Stromal cell of bone marrow (primary cell): Measurements from ENCODE around the gene TRPC3.

Source experiments
- DNase-seq: peaks from one replicate; pipeline ENCODE4 v3.0.0-alpha.2; 2012; ENCODE audit warnings: low read depth

Gene TRPC3

GRCh38 chr4:121873604-121874003 lies 78.3 kb downstream of the TRPC3 start:
- DNase-seq = peak; percentile 19

DNA sequence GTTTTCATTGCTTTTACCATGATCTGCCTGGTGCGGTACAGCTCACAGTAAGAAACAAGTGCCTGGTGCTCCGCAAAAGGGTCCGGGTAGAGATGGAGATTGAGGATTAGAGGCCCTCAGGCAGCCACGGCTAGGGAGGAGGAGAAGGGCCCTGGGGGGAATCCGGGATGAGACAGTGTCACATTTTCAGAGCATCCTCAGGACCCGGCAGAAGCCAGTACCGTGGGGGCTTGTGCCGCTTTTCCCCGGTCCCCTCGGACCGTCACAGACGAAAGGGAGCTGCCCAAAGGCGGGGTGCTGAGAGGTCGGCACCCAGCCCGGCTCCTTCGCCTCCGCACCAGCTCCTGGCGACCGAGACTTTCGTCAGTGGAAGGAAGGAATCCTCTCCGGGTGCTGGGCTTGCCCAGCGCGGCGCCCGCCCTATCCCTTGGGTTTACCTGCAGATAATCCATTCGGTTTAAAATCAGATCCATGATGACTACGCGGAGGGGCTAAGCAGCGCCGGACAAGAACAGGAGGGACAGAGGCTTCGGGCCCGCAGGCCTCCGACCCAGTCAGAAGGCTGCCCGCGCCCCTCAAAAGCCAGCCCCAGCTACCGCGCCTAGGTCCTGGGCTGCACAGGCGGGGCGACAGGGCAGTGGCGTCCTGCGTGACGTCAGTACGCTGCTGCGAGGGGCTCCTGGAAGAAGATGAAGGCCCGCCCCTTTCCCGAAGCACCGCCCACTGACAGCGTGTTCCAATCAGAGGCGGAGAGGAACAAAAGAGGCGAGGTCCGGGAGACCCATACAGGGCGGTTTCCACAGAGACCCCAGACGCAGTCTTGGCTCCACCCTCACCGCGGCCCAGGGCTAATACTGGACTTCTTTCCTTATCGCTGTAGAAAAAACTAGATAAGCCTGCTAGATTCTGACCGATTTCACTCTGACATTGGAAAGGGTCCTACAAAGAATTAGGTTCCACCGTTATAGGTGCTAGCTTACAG lies 81.7 kb downstream of the TRPC3 start, which contains the start of gene BBS7:
Gene BBS7 (minus strand): TSS at position 634 of the 982 bp plus-strand sequence. CDS start 161 bp downstream, at position 473.
- DNase-seq = peak; percentile 91

DNA sequence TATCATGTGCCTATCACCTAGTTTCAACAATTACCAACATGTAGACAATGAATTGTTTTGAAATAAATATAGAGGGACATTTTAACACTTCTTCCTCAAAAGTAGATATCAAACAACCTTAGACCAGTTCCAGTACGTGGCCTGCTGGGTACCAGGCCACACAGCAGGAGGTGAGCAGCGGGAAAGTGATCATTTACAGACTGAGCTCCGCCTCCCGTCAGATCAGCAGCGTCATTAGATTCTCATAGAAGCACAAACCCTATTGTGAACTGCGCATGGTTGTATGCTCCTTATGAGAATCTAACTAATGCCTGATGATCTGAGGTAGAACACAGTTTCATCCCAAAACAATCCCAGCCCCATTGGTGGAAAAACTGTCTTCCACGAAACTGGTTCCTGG lies 88.1 kb downstream of the TRPC3 start:
- no peak for DNase-seq

- DNase-seq = no peak
Observed at GRCh38 chr4:121861426-121861825, 90.4 kb downstream of the TRPC3 start.

GRCh38 chr4:121860121-121860520 lies 91.7 kb downstream of the TRPC3 start:
- no peak for DNase-seq

GRCh38 chr4:121851354-121851753 lies 100.5 kb downstream of the TRPC3 start:
- no peak for DNase-seq

- no peak for DNase-seq
Observed at GRCh38 chr4:121846662-121847061, 105.2 kb downstream of the TRPC3 start.

GRCh38 chr4:121842862-121843261 lies 109.0 kb downstream of the TRPC3 start:
- no peak for DNase-seq

- no peak for DNase-seq
Observed at GRCh38 chr4:121838136-121838535, 113.7 kb downstream of the TRPC3 start.

DNA sequence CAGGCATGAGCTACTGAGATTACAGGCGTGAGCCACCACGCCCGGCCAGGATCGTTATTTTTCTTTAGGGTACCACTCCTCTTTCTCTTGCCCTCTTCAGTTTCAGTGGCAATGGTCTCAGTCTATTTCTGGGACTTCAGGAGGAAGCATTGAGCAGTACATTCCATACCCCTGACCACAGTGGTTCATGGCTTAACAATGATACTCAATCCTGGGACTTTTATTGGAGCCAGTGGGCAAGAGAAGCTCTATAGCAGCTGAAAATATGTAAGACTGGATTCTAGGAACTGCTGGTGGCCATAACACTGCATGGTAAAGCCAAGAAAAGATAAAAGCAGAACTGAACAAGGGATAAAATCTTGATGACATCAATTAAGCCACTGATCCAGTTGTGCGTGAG lies 122.3 kb downstream of the TRPC3 start:
- DNase-seq = no peak
